ENCODE results near the gene MTIF3.

Gene MTIF3, protein sequence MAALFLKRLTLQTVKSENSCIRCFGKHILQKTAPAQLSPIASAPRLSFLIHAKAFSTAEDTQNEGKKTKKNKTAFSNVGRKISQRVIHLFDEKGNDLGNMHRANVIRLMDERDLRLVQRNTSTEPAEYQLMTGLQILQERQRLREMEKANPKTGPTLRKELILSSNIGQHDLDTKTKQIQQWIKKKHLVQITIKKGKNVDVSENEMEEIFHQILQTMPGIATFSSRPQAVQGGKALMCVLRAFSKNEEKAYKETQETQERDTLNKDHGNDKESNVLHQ

DNA sequence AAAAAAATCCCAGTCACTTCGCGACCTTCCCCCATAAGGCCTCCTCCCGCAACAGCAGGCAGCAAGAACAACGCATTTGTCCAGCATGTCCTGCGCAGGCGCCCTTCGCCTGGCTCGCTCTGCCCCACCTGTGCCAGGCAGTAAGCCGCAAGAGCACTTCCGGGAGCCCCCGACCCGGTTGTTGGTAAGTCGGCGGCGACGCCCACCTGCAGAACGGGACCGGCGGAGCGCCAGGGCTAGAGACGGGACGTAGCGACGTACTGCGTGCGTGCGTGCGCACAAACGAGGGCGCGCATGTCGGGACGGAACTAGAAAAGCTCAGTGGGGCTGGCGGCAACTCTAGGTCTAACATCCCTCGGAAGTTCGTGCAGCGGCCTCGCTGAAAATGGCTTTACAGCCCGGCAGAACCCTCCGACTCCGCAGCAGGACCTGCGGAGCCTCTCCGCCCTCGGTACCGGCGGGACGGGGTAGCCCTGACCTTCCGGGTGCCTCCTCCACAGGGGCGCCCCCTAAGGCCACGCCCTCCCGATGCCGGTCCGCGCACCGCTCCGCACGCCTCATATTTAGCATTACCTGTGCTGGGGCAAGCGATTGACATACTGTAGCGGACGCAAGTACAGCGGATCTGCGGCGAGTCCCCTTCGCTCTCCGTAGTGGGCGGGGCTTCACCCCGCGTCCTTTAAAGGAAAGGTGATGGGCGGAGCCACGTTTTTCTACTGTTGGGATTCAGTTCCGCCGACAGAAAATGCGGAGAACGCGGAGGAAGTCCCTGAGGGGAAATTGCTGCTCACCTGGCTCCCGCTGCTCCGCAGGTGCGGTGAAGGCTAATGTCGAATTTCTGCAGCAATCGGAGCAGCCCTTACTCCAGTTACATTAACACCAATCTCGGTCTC, at the start of gene MTIF3:
Gene MTIF3 (minus strand): TSS at position 629 of the 893 bp plus-strand sequence. CDS start 10,116 bp downstream, outside the sequence.
- DNase-seq (ENCODE audit: low read depth), result peak; percentile 81

DNA sequence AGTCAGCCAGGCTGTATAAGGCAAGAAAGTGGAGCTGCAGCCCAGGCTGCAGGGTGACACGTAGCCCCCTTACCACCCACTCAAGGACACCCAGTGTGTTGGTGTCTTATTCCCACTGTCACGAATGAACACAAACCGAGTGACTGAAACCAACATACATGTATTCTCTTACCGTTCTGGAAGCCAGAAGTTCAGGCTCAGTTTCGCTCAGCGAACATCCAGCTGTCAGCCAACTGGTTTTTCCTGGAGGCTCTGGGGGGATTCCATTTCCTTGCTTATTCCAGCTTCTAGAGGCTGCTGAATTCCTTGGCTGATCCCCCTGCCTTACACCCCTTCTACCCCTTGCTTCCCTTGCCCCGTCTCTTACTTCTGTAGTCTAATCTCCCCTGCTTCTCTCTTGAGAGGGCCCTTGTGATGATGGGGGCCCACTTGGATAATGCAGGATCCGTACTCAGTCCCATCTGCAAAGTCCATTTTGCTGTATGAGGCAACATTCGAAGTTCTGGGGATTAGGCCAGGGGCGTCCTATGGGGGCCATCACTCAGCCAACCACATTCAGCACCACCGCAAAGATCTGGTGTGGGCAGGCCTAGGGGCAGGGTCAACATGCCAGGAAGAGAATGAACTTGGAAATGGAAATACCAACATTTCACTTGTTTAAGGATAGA, 47.3 kb upstream of the MTIF3 start:
- no peak for DNase-seq (ENCODE audit: low read depth)

DNA sequence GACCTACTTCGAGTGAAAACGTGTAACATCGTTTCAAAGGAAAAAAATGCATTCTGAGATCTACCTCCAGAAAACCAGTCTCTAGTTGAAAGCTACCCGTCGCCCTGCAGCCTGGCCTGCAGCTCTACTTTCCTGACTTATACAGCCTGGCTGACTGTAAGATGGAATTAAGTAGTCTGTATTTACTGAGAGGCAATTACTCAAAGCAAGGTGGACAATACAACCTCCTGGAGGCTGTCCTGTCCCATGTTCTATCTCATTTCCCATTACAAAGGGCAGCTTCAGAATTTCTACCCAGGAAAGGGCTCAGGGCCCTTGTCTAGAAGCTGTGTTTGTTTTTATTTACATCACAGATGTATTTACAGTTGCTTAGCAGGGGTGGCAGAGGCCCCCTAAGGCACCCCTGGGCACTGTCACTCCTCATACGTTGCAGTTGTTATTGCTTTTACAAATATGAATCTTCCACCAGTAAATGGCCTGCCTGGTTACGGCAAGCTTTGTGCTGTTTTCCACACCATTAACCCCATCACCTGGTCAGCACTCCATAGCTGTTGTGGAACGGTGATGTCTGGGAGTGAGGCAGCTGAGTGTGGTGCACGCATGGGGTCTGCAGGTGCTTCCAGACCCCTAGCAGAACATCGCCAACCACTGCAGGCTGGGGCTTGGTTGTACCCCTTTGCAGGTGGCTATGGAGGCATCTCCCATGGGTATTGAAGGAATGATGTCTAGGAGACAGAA, 46.3 kb upstream of the MTIF3 start:
- DNase-seq (ENCODE audit: low read depth), result no peak

DNA sequence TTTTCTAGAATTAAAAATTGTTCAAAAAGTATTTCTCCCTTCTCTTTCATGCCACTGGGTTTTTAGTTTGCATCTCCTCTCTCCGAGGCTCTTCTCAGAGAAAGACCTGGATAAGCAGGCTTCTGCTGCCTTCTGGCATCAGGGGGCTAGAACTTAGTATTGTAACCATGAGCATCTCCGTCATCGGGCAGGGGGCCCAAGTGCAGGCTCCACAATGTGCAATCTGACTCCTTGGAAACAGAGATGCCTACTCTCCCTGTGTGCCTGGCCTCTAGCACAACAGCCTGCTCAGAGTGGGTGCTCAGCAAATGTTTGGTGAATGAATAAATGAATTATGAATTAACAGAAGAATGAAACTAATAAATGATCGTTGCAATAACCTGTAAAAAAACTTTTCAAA, 45.6 kb upstream of the MTIF3 start:
- DNase-seq (ENCODE audit: low read depth), result no peak

DNA sequence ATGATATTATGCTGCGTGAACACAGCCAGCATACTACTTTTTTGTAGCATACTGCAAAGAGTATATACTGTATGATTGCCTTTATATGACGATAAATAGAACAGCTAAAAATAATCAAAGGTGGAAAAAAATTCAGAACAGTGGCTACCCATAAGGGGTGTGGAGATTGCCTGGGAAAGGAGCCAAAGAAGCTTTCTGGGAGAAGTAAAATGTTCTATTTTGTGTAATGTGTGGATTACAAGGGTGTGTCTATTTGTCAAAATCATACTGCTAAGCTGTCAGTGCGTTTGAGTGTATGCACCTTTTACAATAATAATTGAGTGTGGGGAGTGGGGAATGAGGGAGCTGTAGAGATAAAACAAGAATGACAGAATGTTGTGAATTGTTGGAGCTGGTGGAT, 45.2 kb upstream of the MTIF3 start:
- no peak for DNase-seq (ENCODE audit: low read depth)

DNA sequence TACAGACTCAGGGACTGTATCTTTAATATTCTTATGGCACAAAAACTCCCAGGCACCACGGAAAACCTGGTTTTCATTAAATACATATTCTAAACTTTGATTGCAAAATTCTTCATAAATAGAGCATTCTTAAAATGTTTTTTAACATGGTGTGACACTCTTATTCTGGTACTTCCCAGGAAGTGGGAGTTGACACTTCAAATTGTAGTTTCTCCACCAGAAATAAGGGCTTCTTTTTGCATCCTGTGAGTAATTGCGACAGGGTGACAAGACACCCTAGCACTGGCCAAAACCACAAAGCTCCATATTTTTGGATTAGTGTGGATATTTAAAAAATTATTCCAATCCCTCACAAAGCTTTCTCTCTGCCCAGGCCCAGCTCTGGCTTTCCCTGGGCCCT, 43.6 kb upstream of the MTIF3 start:
- no peak for DNase-seq (ENCODE audit: low read depth)

DNA sequence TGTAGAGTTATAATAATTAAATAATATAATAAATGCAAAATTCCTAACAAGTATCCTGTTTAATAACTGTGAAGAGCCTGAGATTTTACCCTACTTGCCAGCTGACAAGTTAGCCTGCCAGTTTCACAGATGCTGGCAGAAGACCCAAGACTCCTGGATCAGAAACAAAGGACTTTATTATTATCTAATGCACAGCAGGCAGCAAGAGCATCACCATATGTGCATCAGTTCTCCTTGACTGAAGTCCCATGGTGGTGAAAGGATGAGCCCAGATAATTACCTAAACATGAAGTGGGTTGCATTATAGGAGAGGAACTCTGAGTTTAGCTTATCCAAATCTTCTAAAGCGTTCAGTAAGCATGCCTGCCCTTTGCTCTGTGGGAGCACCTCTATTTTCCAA, 39.1 kb upstream of the MTIF3 start:
- no peak for DNase-seq (ENCODE audit: low read depth)

DNA sequence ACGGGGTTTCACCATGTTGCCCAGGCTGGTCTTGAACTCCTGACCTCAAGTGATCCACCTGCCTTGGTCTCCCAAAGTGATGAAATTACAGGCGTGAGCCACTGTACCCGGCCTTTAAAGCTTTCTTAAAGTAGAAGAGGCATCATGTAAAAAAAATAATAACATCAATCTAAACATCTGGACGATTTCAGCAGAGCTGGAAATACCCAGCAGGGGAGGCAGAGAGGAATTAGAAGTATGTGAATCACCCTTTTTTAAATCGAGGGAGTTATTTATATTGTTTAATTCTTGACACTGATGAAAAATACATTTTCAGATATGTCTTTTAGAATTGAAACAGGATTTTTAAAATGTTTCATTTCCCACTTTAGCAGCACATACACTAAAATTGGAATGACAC, 37.4 kb upstream of the MTIF3 start:
- no peak for DNase-seq (ENCODE audit: low read depth)

DNA sequence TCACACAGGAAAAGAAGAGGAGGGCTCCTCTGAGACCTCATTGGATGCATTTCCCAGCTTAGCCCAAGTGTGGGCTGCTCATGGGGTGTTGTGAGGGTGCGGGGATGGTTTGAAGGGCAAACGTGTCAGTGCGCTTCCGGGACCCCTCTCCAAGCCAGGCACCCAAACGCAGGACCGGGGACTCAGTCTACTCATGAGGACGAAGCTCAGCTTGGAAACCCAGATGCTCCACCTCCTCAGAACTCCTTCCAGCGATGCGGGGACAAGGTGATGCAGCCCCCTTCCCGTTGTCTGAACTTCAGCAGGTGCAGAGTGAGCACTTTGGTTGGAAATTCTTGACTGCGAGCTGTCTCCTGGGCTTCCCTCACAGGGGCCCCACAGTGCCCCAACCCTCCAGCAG, 33.1 kb upstream of the MTIF3 start:
- no peak for DNase-seq (ENCODE audit: low read depth)

DNA sequence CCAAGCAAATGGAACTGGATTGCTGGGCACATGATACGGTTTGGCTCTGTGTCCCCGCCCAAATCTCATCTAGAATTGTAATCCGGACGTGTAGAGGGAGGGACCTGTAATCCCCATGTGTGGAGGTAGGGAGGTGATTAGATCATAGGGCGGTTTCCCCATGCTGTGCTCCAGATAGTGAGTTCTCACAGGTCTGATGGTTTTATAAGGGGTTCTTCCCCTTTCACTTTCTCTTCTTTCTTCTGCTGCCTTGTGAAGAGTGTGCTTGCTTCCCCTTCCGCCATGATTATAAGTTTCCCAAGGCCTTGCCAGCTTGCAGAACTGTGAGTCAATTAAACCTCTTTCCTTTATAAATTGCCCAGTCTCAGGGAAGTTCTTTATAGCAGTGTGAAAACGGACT, 32.6 kb upstream of the MTIF3 start:
- no peak for DNase-seq (ENCODE audit: low read depth)

DNA sequence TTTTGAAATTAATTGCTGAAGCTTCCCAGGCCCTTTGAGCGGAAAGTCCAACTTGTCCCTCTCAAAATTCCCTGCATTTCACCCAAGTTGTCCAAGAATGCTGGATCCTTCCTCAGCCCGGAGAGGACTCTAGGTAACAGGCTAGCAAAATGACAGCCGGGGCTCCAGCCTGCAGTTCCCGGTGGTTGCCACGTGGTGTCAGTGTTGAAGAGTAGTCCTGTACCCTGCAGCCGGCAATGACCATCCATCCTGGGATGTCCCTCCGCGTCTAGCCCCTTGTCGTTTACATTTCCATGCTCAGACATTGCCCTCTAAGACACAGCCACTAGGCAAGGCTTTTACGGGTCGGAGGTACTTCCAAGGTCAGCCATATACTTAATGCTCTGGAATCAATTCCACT, 31.4 kb upstream of the MTIF3 start:
- no peak for DNase-seq (ENCODE audit: low read depth)

DNA sequence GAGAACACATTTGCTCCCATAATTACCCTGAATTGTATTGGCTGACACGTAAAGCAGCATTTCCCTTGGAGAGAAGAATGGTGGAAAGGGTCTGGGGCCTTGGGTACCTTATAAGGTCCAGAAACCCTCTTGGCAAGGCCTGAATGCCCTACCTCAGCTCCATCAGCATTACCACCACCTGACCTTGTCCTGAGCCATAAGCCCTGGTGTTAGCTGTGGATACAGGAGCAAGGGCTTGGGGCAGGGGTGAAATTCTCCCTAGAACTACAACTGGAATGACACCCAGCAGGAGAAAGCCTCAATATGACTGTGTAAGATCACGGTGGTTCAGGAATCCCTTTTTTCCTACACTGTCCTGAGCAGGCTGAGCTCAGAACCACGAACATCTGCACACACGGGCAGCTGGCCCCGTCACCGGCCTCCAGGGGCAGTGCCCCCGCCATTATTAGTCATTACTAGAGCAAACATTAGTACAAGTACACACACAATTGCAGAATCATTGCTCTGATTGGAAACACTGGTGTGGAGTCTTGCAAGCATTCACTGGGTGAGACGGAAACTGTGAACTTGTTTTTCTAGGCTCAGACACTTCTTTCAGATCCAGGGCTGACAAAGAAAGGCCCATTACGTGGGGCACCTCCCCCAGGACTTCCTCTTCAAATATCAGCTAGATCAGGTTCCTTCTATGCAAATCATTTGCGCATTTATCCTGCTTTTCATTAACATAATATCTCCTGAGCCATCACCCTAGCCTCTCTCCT, 26.8 kb upstream of the MTIF3 start:
- DNase-seq (ENCODE audit: low read depth), result no peak

DNA sequence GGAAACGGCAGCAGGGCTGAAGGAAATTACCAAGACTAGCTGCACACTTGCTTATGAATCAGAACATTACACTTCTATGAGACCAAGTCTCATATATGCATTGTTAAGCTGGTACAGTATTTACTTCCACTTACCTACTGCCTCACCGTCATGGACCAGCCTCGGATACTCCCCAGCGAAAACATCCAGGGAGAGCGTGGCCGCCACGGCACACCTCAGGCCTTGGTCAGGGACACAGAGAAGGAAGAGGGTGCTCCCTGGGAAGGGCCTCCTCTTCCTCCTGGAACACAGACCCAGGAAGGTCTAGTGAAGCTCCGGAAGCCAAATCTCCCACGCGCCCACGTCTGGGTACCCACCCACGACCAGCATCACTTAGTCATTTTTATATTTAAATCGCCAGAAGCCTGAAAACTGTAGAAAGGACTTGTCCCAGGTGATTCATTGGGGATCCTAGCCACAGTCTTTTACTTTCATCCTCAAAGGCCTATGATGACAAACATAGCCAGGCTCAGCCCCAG, 24.4 kb upstream of the MTIF3 start:
- no peak for DNase-seq (ENCODE audit: low read depth)

DNA sequence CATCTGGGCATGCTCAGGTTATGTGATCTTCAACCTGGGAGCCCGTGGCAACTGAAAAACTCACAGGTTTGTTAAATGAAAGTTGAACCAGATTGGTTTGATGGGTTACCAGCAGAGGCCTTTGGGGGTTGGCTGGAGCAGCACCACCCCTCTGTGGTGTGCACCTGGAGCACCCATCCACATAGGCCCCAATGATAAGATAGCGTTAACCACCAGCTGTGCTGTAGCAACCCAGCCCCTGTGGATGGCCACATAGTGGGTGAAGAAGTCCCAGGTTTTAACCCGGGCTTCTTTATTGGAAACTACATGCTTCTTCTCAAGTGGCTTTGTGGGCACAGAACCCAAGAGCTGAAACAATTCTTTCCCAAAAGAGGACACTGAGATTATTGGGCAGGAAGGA, 22.6 kb upstream of the MTIF3 start:
- DNase-seq (ENCODE audit: low read depth), result no peak

DNA sequence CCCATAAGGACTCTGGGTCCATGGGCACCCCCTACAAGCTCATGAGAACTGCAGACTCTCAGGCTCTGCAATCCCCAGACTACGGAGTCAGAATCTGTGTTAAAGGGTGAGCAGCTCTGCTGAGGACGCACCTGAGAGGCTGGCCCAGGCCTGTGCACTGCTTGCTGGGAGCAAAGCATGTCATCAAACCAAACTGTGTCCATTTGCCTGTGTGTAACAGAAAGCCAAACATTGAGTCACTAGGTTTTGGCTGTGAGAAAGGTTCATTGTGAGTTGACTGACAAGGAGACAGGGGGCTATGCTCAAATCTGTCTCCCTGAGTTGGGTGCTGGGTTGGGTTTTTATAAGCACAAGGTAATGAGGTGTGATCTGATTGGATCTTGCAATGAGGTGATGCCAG, 22.1 kb upstream of the MTIF3 start:
- DNase-seq (ENCODE audit: low read depth), result no peak

DNA sequence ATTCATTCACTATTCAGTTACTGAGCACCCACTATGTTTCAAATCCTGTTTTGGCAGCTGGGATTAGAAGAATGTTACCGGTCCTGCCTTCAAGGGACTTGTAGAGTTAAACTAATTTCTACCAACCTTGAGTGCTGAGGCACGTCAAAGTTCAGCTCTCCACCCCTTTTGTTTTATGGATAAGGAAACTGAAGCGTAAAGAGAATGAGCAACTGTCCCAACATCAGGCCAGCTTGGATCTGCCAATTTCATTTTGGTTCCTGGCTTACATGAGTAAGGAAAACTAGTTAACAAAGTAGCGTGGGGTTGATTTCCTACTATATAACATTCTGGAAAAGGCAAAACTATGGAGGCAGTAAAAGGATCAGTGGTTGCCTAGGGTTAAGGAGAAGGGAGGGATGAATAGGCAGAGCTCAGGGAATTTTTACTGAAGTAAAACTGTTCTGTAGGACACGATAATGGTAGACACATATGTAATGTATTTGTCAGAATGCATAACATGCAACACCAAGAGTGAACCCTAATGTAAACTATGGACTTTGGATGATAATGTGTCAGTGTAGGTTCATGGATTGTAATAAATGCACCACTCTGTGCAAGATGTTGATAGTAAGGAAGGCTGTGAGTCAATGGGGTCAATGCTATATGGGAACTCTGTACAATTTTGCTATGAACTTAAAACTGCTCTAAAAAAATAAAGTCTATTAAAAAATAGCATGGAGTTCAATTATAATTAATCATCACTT, 19.9 kb upstream of the MTIF3 start:
- DNase-seq (ENCODE audit: low read depth), result no peak

DNA sequence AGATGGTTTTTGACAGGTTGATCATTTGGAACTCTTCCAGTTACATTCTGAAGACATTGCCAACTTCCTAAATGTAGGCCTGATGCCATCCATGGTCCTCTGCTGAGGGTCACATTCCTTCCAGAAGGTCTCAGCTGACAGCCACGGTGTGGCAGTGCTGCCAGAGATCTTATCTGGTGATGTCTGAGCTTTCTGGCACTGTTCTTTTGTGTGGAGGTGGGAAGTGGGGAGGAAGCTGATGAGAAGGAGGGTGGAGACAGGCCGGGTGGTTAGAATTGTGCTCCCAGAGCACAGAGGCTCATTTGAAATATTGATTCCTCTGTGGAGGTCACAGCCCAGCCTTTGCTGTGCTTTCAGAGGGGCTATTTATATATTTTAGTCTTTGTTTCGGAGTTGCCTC, 16.1 kb upstream of the MTIF3 start:
- DNase-seq (ENCODE audit: low read depth), result no peak

DNA sequence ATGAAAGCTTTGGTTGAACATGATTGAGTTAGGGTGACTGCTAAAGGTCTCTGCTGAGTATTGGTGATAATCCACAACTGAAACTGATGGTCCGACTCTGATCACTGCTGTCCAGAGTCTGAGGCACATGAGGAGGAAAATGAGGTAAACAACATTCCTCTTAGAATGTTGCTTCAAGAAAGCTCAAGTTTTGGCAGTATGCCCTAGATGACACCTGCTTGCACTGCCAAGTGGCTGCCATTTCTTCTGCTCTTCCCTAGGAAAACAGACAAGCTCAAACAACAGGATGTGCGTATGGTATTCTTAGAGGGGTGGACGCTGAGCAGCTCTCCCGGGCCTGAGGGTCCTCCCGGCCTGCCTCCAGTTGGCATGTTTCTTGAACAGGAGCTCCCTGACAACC, 15.2 kb upstream of the MTIF3 start:
- DNase-seq (ENCODE audit: low read depth), result no peak

DNA sequence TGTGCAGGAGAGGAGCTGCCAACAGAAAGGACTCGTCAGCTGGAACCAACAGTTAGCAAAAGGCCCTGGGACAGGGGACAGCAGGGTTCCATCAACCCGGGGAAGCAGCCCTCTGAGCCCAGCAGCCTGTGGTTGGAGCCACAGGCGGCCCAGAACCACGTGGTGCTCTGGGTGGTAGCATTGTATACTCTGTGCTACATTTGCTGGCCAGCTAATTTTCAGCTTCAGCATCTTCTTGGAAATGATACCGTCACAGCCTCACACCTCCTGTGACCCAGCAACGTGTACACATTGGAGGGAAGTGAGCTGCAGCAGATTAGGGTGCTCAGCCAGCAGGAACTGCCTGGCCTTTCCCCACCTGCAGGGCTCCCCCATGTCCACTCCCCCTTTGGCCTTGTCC, 13.1 kb upstream of the MTIF3 start:
- DNase-seq (ENCODE audit: low read depth), result no peak

DNA sequence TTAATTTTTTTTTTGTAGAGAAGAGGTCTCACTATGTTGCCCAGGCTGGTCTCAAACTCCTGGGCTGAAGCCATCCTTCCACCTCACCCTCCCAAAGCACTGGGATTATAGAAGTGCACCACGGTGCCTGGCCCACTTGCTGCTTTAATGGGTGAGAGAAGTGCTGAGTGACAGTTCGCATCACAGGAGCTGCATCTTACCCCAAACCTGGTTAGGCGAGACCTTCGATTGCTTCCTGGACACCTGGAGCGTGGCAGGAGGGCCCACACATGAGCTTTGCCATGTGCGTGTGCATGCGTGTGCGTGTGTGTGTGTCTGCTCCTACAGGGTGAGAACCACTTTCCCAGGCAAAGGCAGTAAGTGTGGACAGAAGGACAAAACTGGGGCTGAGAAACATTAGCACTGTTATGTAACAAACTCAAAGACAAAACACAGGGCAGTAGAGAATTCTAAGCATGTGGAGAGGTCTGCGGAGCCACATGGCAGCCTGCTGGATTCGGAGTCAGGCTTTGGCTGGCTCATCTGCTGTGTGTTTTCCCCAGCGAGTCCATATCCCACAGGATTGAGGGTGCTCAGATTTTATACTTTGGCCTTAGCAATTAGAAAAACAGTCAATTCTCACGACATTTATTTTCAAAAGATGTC, 11.7 kb upstream of the MTIF3 start:
- no peak for DNase-seq (ENCODE audit: low read depth)
